HG03354 (cell line): ENCODE measurements around the gene FLG2.
"Not testable (repeated sequence)": the region's sequence is repeated elsewhere in the genome, so short reads cannot be mapped to it uniquely, and the experiment has no call there.

Experiments
- ATAC-seq: cut with Tn5 transposase; IDR thresholded peaks from one replicate; pipeline ENCODE4 v1.9.1; 2021; ENCODE audit warnings: mild to moderate bottlenecking; ENCODE audit not compliant: unreplicated experiment, poor library complexity, severe bottlenecking

Gene FLG2

DNA sequence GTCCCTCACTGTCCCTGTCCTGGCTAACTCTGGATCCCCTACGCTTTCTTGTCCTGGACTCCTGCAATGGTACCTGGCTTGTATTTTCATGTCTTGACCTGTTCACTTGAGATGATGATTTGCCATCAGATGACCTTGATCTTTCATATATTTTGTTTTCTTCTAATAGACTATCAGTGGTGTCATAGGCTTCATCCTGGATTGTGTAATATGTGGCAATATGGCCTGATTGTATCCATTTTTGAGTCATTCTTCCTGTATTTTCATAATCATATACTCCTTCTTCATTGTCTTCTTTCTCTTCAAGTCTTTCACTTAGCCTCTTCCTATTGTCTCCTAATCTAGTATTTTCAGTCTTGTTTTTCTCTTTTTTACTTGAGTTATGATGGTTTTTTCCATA is 45.8 kb downstream of the FLG2 start:
- no peak for ATAC-seq

- ATAC-seq, result no peak
Observed at GRCh38 chr1:152313319-152313801, 46.4 kb downstream of the FLG2 start.

- not testable (repeated sequence) for ATAC-seq
Observed at GRCh38 chr1:152312169-152312568, 47.6 kb downstream of the FLG2 start.

DNA sequence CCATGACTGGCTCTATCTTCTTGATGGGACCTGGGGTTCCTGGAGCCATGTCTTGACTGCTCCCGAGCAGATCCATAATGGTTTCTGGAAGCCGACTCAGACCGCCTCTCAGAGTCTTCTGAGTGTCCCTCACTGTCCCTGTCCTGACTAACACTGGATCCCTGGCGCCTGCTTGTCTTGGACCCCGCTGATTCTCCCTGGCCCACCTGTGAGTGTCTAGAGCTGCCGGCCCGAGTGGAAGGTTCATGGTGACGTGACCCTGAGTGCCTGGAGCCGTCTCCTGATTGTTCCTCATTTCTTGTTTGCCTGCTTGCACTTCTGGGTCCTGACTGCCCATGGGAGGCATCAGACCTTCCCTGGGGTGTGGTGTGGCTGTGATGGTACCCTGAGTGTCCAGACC is 49.9 kb downstream of the FLG2 start:
- ATAC-seq, result no peak

DNA sequence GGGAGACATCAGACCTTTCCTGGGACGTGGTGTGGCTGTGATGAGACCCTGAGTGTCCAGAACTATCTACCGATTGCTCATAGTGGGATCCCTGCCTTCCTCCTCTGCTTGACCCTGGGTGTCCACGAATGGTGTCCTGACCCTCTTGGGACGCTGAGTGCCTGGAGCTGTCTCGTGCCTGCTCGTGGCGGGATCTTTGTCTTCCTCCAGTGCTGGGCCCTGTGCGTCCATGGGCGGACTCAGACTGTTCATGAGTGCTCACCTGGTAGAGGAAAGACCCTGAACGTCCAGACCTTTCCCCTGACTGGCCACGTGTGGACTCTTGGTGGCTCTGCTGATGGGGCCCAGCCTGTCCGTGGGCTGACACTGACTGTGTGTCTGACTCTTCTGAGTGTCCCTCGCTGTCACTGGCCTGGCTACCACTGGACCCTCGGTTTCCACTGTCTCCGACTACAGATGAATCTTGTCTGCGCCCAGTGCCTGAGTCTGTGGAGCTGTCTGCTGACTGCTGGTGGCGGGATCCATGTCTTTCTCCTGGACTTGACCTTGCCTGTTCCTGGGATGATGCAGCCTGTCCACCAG is 50.4 kb downstream of the FLG2 start:
- ATAC-seq, result not testable (repeated sequence)

DNA sequence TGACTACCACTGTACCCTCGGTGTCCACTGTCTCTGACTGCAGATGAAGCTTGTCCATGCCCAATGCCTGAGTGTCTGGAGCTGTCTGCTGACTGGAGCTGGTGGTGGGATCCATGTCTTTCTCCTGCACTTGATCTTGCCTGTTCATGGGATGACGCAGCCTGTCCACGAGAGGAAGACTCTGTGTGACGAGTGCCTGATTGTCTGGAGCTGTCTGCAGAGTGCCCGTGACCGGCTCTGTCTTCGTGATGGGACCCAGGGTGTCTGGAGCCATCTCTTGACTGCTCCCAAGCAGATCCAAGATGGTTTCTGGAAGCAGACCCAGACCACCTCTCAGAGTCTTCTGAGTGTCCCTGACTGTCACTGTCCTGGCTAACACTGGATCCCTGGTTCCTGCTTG is 51.0 kb downstream of the FLG2 start:
- not testable (repeated sequence) for ATAC-seq

- not testable (repeated sequence) for ATAC-seq
Observed at GRCh38 chr1:152307970-152308369, 51.8 kb downstream of the FLG2 start.

- not testable (repeated sequence) for ATAC-seq
Observed at GRCh38 chr1:152306123-152306522, 53.7 kb downstream of the FLG2 start.

DNA sequence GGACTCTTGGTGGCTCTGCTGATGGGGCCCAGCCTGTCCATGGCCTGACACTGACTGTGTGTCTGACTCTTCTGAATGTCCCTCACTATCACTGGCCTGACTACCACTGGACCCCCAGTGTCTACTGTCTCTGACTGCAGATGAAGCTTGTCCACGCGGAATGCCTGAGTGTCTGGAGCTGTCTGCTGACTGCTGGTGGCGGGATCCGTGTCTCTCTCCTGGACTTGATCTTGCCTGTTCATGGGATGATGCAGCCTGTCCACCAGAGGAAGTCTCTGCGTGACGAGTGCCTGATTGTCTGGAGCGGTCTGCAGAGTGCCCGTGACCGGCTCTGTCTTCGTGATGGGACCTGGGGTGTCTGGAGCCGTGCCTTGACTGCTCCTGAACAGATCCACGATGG is 55.0 kb downstream of the FLG2 start:
- not testable (repeated sequence) for ATAC-seq

- ATAC-seq, result not testable (repeated sequence)
Observed at GRCh38 chr1:152303139-152303872, 56.5 kb downstream of the FLG2 start.
